ENCODE data around the gene GALNT5. TPM values are rescaled to one million over a fixed set of nuclear protein-coding genes. Genes with fewer than 3 reads are reported as not detected.
A peak's percentile ranks its signal among the peaks of the same experiment; 100 is the strongest.

The GALNT5 gene
- total RNA-seq, 5 donors from 2014 or later (not counting 1 experiment from before 2014, with no cell fraction given): 0.09 to 0.23 (median 0.10) TPM; not detected in 2

- Mint-ChIP-seq H3K9me3 (no peaks in the 10 kb centered on the region), H3K4me1 (peaks cover 0 to 9% (median 8%) of the 10 kb centered on the region in 3 donors), H3K27ac (no peak overlapping the region), H3K27me3 (no peaks in the 10 kb centered on the region), H3K4me3 (no peak overlapping the region), H3K36me3 (peaks cover 38% of the 10 kb centered on the region)
- H3K4me1 ChIP-seq (ENCODE audit: control insufficient read depth in 1 of 2, extremely low read depth in 1 of 2, insufficient read depth in 2 of 2, low read length in 2 of 2): peaks cover 0 to 9% of the 10 kb centered on the region in 2 experiments
- no peaks in the 10 kb centered on the region for H3K9me3 ChIP-seq
- H3K27me3 ChIP-seq (replicated peaks in 1 of 2; ENCODE audit: control insufficient read depth in 2 of 2, extremely low read depth in 1 of 2, insufficient read depth in 2 of 2, low read length in 1 of 2): no peaks in the 10 kb centered on the region
- 90% methylated on average over 2 of the region's 2 CpGs for WGBS (ENCODE audit: insufficient coverage)
- H3K27ac ChIP-seq (ENCODE audit: low read length): no peak overlapping the region
- no peak overlapping the region for H3K4me3 ChIP-seq (ENCODE audit: control insufficient read depth in 1 of 2, extremely low read depth in 1 of 2, low read length in 1 of 2)
- CTCF ChIA-PET: interaction anchor here in 1 of 2 donors (1.2 to 1.7 kb wide), 2 partner anchors 9 to 16 kb away, joined by 4 to 7 read pairs; no protein-coding TSS in a partner anchor
- no peak for DNase-seq
- H3K36me3 ChIP-seq (ENCODE audit: control insufficient read depth in 2 of 2, extremely low read depth in 1 of 2, insufficient read depth in 1 of 2, low read length in 1 of 2): no peaks in the 10 kb centered on the region
- no peak for ATAC-seq (replicated peaks in 1 of 4)
- POLR2A ChIA-PET: interaction anchor here in 1 of 2 donors (0.6 kb wide), 1 partner anchor 654 kb away, joined by 4 read pairs; no protein-coding TSS in a partner anchor
Measured at GRCh38 chr2:157318884-157319283, 61.4 kb downstream of the GALNT5 start.

GRCh38 chr2:157319795-157320194 lies 62.3 kb downstream of the GALNT5 start:
- no peak overlapping the region for H3K4me3 ChIP-seq (ENCODE audit: control insufficient read depth in 1 of 2, extremely low read depth in 1 of 2, low read length in 1 of 2)
- Mint-ChIP-seq H3K4me1 (peaks cover 0 to 9% (median 8%) of the 10 kb centered on the region in 3 donors), H3K27ac (no peak overlapping the region), H3K4me3 (no peak overlapping the region), H3K36me3 (peaks cover 43% of the 10 kb centered on the region), H3K27me3 (no peaks in the 10 kb centered on the region), H3K9me3 (no peaks in the 10 kb centered on the region)
- no peaks in the 10 kb centered on the region for H3K9me3 ChIP-seq
- DNase-seq (no peak), ATAC-seq (replicated peaks in 1 of 4) (no peak)
- ChIA-PET CTCF (interaction anchor here (0.5 to 1.7 kb wide), 2 partner anchors 17 to 278 kb away, joined by 3 to 4 read pairs; no protein-coding TSS in a partner anchor), POLR2A (no interaction called here)
- no peak overlapping the region for H3K27ac ChIP-seq (ENCODE audit: low read length)
- peaks cover 0 to 4% of the 10 kb centered on the region in 2 donors for H3K36me3 ChIP-seq (ENCODE audit: control insufficient read depth in 2 of 2, extremely low read depth in 1 of 2, insufficient read depth in 1 of 2, low read length in 1 of 2)
- peaks cover 0 to 9% of the 10 kb centered on the region in 2 experiments for H3K4me1 ChIP-seq (ENCODE audit: control insufficient read depth in 1 of 2, extremely low read depth in 1 of 2, insufficient read depth in 2 of 2, low read length in 2 of 2)
- no peaks in the 10 kb centered on the region for H3K27me3 ChIP-seq (replicated peaks in 1 of 2; ENCODE audit: control insufficient read depth in 2 of 2, extremely low read depth in 1 of 2, insufficient read depth in 2 of 2, low read length in 1 of 2)
- WGBS (ENCODE audit: insufficient coverage): 80% methylated on average over 1 of the region's 2 CpGs

DNA sequence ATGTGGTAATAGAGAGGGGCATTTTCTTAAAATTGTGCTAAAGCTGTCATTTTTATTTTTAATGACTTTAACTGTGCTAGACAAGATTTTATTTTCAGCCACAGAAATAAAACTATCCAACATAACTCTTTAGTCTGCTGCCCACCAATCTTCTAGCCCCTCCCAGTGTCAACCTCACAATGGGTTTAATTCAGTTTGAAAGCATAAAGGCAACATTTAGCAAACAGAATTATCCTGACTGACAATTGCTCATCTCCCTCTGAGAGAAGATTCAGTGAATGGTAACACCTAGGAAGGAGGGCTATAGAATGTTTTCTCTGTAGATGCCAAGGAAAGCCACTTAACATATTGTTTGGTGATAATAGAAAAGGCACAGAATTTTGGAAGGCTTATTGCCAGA lies 62.9 kb downstream of the GALNT5 start:
- Mint-ChIP-seq H3K36me3 (peaks cover 47% of the 10 kb centered on the region), H3K9me3 (no peaks in the 10 kb centered on the region), H3K27ac (no peak overlapping the region), H3K4me3 (no peak overlapping the region), H3K4me1 (peaks cover 0 to 9% (median 8%) of the 10 kb centered on the region in 3 donors), H3K27me3 (no peaks in the 10 kb centered on the region)
- peaks cover 0 to 9% of the 10 kb centered on the region in 2 experiments for H3K4me1 ChIP-seq (ENCODE audit: control insufficient read depth in 1 of 2, extremely low read depth in 1 of 2, insufficient read depth in 2 of 2, low read length in 2 of 2)
- POLR2A ChIA-PET: no interaction called here
- peaks cover 0 to 6% of the 10 kb centered on the region in 2 donors for H3K36me3 ChIP-seq (ENCODE audit: control insufficient read depth in 2 of 2, extremely low read depth in 1 of 2, insufficient read depth in 1 of 2, low read length in 1 of 2)
- ATAC-seq (replicated peaks in 1 of 4): no peak
- no peaks in the 10 kb centered on the region for H3K9me3 ChIP-seq
- DNase-seq: no peak
- no peak overlapping the region for H3K4me3 ChIP-seq (ENCODE audit: control insufficient read depth in 1 of 2, extremely low read depth in 1 of 2, low read length in 1 of 2)
- CTCF ChIA-PET: no interaction called here
- no peaks in the 10 kb centered on the region for H3K27me3 ChIP-seq (replicated peaks in 1 of 2; ENCODE audit: control insufficient read depth in 2 of 2, extremely low read depth in 1 of 2, insufficient read depth in 2 of 2, low read length in 1 of 2)
- H3K27ac ChIP-seq (ENCODE audit: low read length): no peak overlapping the region

GRCh38 chr2:157321466-157321865 lies 64.0 kb downstream of the GALNT5 start:
- Histone ChIP-seq H3K36me3 (ENCODE audit: control insufficient read depth in 2 of 2, extremely low read depth in 1 of 2, insufficient read depth in 1 of 2, low read length in 1 of 2) (peaks cover 0 to 6% of the 10 kb centered on the region in 2 donors), H3K9me3 (no peaks in the 10 kb centered on the region), H3K27me3 (replicated peaks in 1 of 2; ENCODE audit: control insufficient read depth in 2 of 2, extremely low read depth in 1 of 2, insufficient read depth in 2 of 2, low read length in 1 of 2) (no peaks in the 10 kb centered on the region), H3K27ac (ENCODE audit: low read length) (no peak overlapping the region), H3K4me3 (ENCODE audit: control insufficient read depth in 1 of 2, extremely low read depth in 1 of 2, low read length in 1 of 2) (no peak overlapping the region), H3K4me1 (ENCODE audit: control insufficient read depth in 1 of 2, extremely low read depth in 1 of 2, insufficient read depth in 2 of 2, low read length in 2 of 2) (peaks cover 0 to 9% of the 10 kb centered on the region in 2 experiments)
- Mint-ChIP-seq H3K36me3 (peaks cover 49% of the 10 kb centered on the region), H3K9me3 (no peaks in the 10 kb centered on the region), H3K4me3 (no peak overlapping the region), H3K27me3 (no peaks in the 10 kb centered on the region), H3K4me1 (peaks cover 0 to 9% (median 8%) of the 10 kb centered on the region in 3 donors), H3K27ac (no peak overlapping the region)
- POLR2A ChIA-PET: no interaction called here
- 90% methylated on average over 2 of the region's 2 CpGs for WGBS (ENCODE audit: insufficient coverage)
- DNase-seq (no peak), ATAC-seq (replicated peaks in 1 of 4) (no peak)
- CTCF ChIA-PET: no interaction called here

DNA sequence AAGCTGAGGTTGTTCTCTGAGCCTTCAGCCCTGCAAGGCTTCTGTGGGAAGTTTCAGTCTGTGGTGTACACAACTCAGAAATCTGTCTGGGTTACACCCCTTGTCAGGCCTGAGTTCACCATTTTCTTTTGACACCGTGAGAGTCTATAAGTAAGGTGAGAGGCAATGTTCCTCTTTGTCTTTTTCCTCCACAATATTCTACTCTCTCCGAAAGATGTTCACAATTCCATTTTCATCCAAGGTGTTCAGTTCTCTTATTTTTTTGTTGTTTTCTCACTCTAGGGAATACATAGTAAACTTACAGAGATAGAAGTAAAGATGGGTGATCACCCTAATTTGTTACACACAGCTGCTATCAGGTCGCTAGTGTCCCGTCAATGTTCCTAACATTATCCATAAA lies 64.9 kb downstream of the GALNT5 start:
- Histone ChIP-seq H3K36me3 (ENCODE audit: control insufficient read depth in 2 of 2, extremely low read depth in 1 of 2, insufficient read depth in 1 of 2, low read length in 1 of 2) (peaks cover 0 to 6% of the 10 kb centered on the region in 2 donors), H3K27me3 (replicated peaks in 1 of 2; ENCODE audit: control insufficient read depth in 2 of 2, extremely low read depth in 1 of 2, insufficient read depth in 2 of 2, low read length in 1 of 2) (no peaks in the 10 kb centered on the region), H3K27ac (ENCODE audit: low read length) (no peak overlapping the region), H3K9me3 (no peaks in the 10 kb centered on the region), H3K4me1 (ENCODE audit: control insufficient read depth in 1 of 2, extremely low read depth in 1 of 2, insufficient read depth in 2 of 2, low read length in 2 of 2) (peaks cover 2 to 9% of the 10 kb centered on the region in 2 experiments), H3K4me3 (ENCODE audit: control insufficient read depth in 1 of 2, extremely low read depth in 1 of 2, low read length in 1 of 2) (no peak overlapping the region)
- WGBS (ENCODE audit: insufficient coverage): no CpG with 5 or more reads among the region's 4 CpGs
- Mint-ChIP-seq H3K27me3 (no peaks in the 10 kb centered on the region), H3K27ac (peak overlapping the region in 1 of 2 donors; percentile 4), H3K36me3 (peaks cover 49% of the 10 kb centered on the region), H3K4me3 (no peak overlapping the region), H3K9me3 (no peaks in the 10 kb centered on the region), H3K4me1 (peaks cover 5 to 14% (median 13%) of the 10 kb centered on the region in 3 donors)
- ATAC-seq (replicated peaks in 1 of 4): no peak
- no peak for DNase-seq
- CTCF ChIA-PET: interaction anchor here (0.6 to 1.0 kb wide), 3 partner anchors 16 to 171 kb away, joined by 3 to 6 read pairs (median 5); no protein-coding TSS in a partner anchor
- POLR2A ChIA-PET: interaction anchor here in 1 of 2 donors (0.6 kb wide), 1 partner anchor 145 kb away, joined by 3 read pairs; no protein-coding TSS in a partner anchor

DNA sequence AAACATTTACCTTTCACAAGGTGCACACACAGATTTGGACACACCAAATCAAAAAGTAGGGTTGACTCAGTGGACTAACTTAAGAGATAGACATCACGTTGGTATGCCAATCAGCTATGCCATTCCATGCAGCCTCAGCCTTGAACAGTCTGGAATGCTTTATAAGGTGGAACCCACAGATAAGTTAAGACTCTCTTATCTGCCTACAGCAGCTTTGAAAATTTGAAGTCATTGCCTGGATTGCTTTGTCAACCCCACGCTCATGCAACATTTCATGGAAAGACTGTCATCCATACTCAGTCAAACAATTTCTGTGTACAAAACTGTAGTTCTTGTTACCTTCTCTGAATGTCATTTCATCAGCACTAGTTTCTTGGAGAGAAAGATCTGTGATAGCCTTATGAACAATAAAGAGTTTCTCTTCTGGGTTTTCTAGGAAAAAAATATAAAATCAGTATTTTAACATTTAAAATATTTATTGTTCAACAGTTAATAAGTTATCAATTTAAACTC lies 66.9 kb downstream of the GALNT5 start:
- Mint-ChIP-seq H3K36me3 (peaks cover 43% of the 10 kb centered on the region), H3K27ac (no peak overlapping the region), H3K4me1 (peaks cover 22 to 30% (median 28%) of the 10 kb centered on the region in 3 donors), H3K9me3 (no peaks in the 10 kb centered on the region), H3K27me3 (no peaks in the 10 kb centered on the region), H3K4me3 (no peak overlapping the region)
- WGBS (ENCODE audit: insufficient coverage): 83% methylated on average over 2 of the region's 2 CpGs
- ATAC-seq (replicated peaks in 1 of 4) (no peak), DNase-seq (no peak)
- H3K4me1 ChIP-seq (ENCODE audit: control insufficient read depth in 1 of 2, extremely low read depth in 1 of 2, insufficient read depth in 2 of 2, low read length in 2 of 2): peaks cover 11 to 24% of the 10 kb centered on the region in 2 experiments
- POLR2A ChIA-PET: interaction anchor here in 1 of 2 donors (0.6 kb wide), 2 partner anchors 23 to 567 kb away, joined by 3 to 4 read pairs; no protein-coding TSS in a partner anchor
- CTCF ChIA-PET: interaction anchor here (0.5 to 1.4 kb wide), 6 partner anchors 10 to 842 kb away, joined by 3 to 6 read pairs (median 4); no protein-coding TSS in a partner anchor
- no peak overlapping the region for H3K27ac ChIP-seq (ENCODE audit: low read length)
- H3K9me3 ChIP-seq: no peaks in the 10 kb centered on the region
- H3K36me3 ChIP-seq (ENCODE audit: control insufficient read depth in 2 of 2, extremely low read depth in 1 of 2, insufficient read depth in 1 of 2, low read length in 1 of 2): peaks cover 0 to 6% of the 10 kb centered on the region in 2 donors
- H3K27me3 ChIP-seq (replicated peaks in 1 of 2; ENCODE audit: control insufficient read depth in 2 of 2, extremely low read depth in 1 of 2, insufficient read depth in 2 of 2, low read length in 1 of 2): no peaks in the 10 kb centered on the region
- no peak overlapping the region for H3K4me3 ChIP-seq (ENCODE audit: control insufficient read depth in 1 of 2, extremely low read depth in 1 of 2, low read length in 1 of 2)

Data from T-cell (primary cell).